GM21360 (cell line): ENCODE results near the gene HTATSF1.

ENCODE experiments used
- ATAC-seq: cut with Tn5 transposase; IDR thresholded peaks from one replicate; pipeline ENCODE4 v1.9.1; 2021; ENCODE audit warnings: mild to moderate bottlenecking, moderate library complexity; ENCODE audit not compliant: unreplicated experiment

Gene HTATSF1

GRCh38 chrX:136497556-136498052, at the start of gene HTATSF1:
HTATSF1 (plus strand) TSS chrX:136497592; CDS start chrX:136497685, 93 bp downstream.
- ATAC-seq = peak; percentile 21

- ATAC-seq = no peak
Measured at GRCh38 chrX:136447968-136448367, 49.4 kb upstream of the HTATSF1 start.

- no peak for ATAC-seq
Measured at GRCh38 chrX:136450050-136450830, 47.2 kb upstream of the HTATSF1 start.

- no peak for ATAC-seq
Measured at GRCh38 chrX:136452614-136453013, 44.8 kb upstream of the HTATSF1 start.

- no peak for ATAC-seq
Measured at GRCh38 chrX:136453114-136453513, 44.3 kb upstream of the HTATSF1 start.

GRCh38 chrX:136453771-136454170, 43.6 kb upstream of the HTATSF1 start:
- no peak for ATAC-seq

- ATAC-seq = no peak
Measured at GRCh38 chrX:136456133-136456532, 41.3 kb upstream of the HTATSF1 start.

- ATAC-seq = no peak
Measured at GRCh38 chrX:136457303-136457917, 40.0 kb upstream of the HTATSF1 start.

- ATAC-seq = no peak
Measured at GRCh38 chrX:136464589-136464988, 32.8 kb upstream of the HTATSF1 start.

- ATAC-seq = no peak
Measured at GRCh38 chrX:136467303-136467702, 30.1 kb upstream of the HTATSF1 start.

- ATAC-seq = no peak
Measured at GRCh38 chrX:136468391-136469103, 28.8 kb upstream of the HTATSF1 start.

GRCh38 chrX:136473663-136474062, 23.7 kb upstream of the HTATSF1 start:
- no peak for ATAC-seq

GRCh38 chrX:136475236-136475635, 22.2 kb upstream of the HTATSF1 start:
- no peak for ATAC-seq

- no peak for ATAC-seq
Measured at GRCh38 chrX:136476501-136476900, 20.9 kb upstream of the HTATSF1 start.

GRCh38 chrX:136477026-136477425, 20.4 kb upstream of the HTATSF1 start:
- no peak for ATAC-seq

- ATAC-seq = no peak
Measured at GRCh38 chrX:136480383-136480782, 17.0 kb upstream of the HTATSF1 start.

GRCh38 chrX:136487647-136488046, 9.7 kb upstream of the HTATSF1 start, which contains the start of gene BRS3:
BRS3 (plus strand) TSS chrX:136487947; CDS start chrX:136488115, 168 bp downstream.
- no peak for ATAC-seq

- no peak for ATAC-seq
Measured at GRCh38 chrX:136488706-136489105, 8.7 kb upstream of the HTATSF1 start.

- no peak for ATAC-seq
Measured at GRCh38 chrX:136491832-136492231, 5.6 kb upstream of the HTATSF1 start.

- no peak for ATAC-seq
Measured at GRCh38 chrX:136493011-136493410, 4.4 kb upstream of the HTATSF1 start.

- ATAC-seq = no peak
Measured at GRCh38 chrX:136495043-136495442, 2.3 kb upstream of the HTATSF1 start.
